Parathyroid adenoma (tissue), 2 donors: ENCODE results near the gene MCRIP2.
A peak's percentile ranks its signal among the peaks of the same experiment; 100 is the strongest.

Experiments
- H2AFZ ChIP-seq: fragments of 300-600 bp; sonication (generic); one replicate; pipeline ENCODE4 v1.7.0; 2017; ENCODE audit warnings: antibody characterized with exemption, mild to moderate bottlenecking
- H3K27ac ChIP-seq: fragments of 300-600 bp; sonication (generic); one replicate; pipeline ENCODE4 v1.7.0; 2017
- H3K27me3 ChIP-seq: fragments of 300-600 bp; sonication (generic); one replicate; pipeline ENCODE4 v1.7.0; 2017; ENCODE audit warnings: low read length; ENCODE audit not compliant: control insufficient read depth, insufficient read depth
- H3K36me3 ChIP-seq: fragments of 300-600 bp; sonication (generic); one replicate; pipeline ENCODE4 v1.7.0; 2017; ENCODE audit warnings: low read length; ENCODE audit not compliant: control insufficient read depth, insufficient read depth
- H3K4me1 ChIP-seq: fragments of 300-600 bp; sonication (generic); one replicate; pipeline ENCODE4 v1.7.0; 2017; ENCODE audit warnings: control low read depth
- H3K4me2 ChIP-seq: fragments of 300-600 bp; sonication (generic); one replicate; pipeline ENCODE4 v1.7.0; 2017; ENCODE audit warnings: low read length
- H3K4me3 ChIP-seq: fragments of 300-600 bp; sonication (generic); one replicate; pipeline ENCODE4 v1.7.0; 2017; ENCODE audit warnings: low read depth, low read length
- H3K79me2 ChIP-seq: fragments of 300-600 bp; sonication (generic); one replicate; pipeline ENCODE4 v1.7.0; 2017; ENCODE audit warnings: control low read depth
- H3K9ac ChIP-seq: fragments of 300-600 bp; sonication (generic); one replicate; pipeline ENCODE4 v1.7.0; 2017; ENCODE audit warnings: mild to moderate bottlenecking
- H3K9me3 ChIP-seq: fragments of 300-600 bp; sonication (generic); one replicate; pipeline ENCODE4 v1.7.0; 2017; ENCODE audit warnings: low read length; ENCODE audit not compliant: control insufficient read depth
- TF ChIP-seq, protein P1 (sequence below): fragments of 300-600 bp; sonication (generic); IDR thresholded peaks from one replicate; pipeline ENCODE4 v1.7.0; 2017; ENCODE audit warnings: antibody characterized with exemption, mild to moderate bottlenecking
- donor health status: primary hyperparathyroidism.

The MCRIP2 gene

DNA sequence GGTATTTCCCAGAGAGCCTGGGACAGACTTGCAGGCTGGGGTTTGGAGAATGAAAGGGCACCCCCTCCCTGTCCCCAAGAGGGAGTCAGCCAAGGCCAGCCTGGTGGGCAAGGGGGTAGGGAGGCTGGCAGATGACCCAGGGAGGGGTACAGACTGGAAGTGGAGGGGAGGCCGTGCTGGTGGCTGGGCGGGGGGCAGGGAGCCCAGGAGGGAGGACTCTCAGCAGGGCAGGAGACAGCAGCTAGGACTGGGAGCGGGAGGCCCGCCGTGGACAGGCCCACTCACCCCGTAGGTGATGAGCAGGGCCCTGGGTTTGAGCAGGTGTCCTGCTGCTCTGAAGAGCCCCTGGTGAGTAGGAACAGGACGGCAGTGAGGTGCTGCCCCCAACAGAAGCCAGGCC, 6.6 kb upstream of the MCRIP2 start:
- peak overlapping the region; percentile 100 for H3K4me3 ChIP-seq
- TF ChIP-seq, protein P1, sequence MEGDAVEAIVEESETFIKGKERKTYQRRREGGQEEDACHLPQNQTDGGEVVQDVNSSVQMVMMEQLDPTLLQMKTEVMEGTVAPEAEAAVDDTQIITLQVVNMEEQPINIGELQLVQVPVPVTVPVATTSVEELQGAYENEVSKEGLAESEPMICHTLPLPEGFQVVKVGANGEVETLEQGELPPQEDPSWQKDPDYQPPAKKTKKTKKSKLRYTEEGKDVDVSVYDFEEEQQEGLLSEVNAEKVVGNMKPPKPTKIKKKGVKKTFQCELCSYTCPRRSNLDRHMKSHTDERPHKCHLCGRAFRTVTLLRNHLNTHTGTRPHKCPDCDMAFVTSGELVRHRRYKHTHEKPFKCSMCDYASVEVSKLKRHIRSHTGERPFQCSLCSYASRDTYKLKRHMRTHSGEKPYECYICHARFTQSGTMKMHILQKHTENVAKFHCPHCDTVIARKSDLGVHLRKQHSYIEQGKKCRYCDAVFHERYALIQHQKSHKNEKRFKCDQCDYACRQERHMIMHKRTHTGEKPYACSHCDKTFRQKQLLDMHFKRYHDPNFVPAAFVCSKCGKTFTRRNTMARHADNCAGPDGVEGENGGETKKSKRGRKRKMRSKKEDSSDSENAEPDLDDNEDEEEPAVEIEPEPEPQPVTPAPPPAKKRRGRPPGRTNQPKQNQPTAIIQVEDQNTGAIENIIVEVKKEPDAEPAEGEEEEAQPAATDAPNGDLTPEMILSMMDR, result no peak
- H2AFZ ChIP-seq, result no peak overlapping the region
- peak overlapping the region; percentile 100 for H3K4me2 ChIP-seq
- H3K4me1 ChIP-seq, result peaks cover 2% of the 10 kb centered on the region
- no peak overlapping the region for H3K9ac ChIP-seq
- peaks cover 3% of the 10 kb centered on the region for H3K27me3 ChIP-seq
- no peaks in the 10 kb centered on the region for H3K36me3 ChIP-seq
- no peaks in the 10 kb centered on the region for H3K79me2 ChIP-seq
- no peaks in the 10 kb centered on the region for H3K9me3 ChIP-seq
- no peak overlapping the region for H3K27ac ChIP-seq

DNA sequence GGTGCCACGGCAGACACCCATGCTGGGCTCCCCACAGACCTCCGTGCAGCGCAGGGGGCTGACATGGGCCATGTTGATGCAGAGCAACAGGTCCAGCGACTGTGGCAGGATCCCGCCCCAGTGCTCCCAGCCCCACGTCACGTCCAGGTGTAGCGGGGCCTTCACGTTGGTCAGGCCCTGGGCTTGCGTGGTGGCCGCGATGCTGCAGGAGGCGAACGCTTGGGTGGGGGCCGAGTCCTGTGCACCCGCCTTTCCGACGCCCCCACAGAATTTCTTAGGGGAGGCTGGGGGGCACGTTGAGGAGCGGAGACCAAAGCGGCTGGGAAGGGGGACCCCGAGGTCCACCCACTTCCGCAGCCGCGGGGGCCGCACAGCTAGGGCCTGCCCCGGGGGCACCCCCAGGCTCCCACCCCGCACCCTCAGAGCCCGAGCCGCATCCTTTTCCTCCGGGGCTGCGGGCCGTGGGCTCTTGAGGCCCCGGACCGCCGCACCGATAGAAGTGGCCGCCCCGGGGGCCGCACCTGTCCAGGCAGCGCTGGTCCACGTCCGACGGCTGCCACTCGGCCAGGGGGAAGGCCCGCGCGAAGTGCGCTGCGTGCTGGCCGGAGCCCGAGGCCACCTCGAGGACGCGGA, 5.9 kb upstream of the MCRIP2 start:
- H3K9me3 ChIP-seq, result no peaks in the 10 kb centered on the region

DNA sequence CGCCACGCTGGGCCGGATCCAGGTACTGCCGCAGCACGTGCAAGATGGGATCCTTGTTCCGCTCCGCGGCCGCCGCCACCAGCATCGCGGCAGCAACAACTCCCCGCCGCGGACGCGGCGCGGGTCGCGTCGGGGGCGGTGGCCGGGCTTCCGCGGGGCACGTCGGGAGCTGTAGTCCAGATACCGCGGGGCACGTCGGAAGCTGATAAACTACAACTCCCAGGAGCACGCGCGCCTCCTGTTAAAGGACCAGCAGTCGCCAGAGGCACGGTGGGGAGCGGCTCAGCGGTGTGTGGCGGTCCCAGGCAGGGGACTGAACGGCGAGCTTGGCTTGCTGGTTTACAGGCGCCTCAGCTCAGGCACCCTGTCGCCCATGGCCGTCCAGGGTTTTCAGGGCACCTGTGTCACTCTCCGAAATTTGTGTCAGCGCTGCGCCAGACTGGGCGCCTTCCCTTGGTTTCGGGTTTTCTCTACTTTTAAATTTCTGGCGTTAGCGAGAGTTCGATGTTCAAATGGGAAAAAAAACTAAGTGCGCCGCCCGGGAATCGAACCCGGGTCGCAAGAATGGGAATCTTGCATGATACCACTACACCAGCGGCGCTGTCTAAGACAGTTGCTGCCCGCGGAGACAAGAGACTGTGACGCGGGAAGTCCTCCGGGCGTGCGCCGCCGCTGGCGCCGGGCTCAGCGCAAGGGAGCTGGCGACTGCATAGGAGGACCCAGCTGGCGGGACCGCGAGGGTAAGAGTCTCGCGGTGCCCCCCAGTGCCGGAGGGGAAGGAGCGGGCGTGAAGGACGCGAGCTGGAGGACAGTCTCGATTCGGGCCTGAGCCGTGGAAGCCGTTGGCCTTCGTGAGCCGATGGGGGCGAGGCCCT, 5.2 kb upstream of the MCRIP2 start, which contains the start of gene METTL26:
Gene METTL26, minus strand, starts transcription at position 100 of the 875 bp plus-strand sequence. Its CDS starts 15 bp downstream, at position 85.
- H3K9me3 ChIP-seq, result no peaks in the 10 kb centered on the region
- H3K27ac ChIP-seq, result peak within 1 kb of the TSS; percentile 91
- H3K36me3 ChIP-seq, result no peaks in the 10 kb centered on the region
- H3K27me3 ChIP-seq, result peaks cover 3% of the 10 kb centered on the region
- peak within 1 kb of the TSS; percentile 100 for H3K4me2 ChIP-seq
- peak within 1 kb of the TSS; percentile 100 for H3K4me3 ChIP-seq
- TF ChIP-seq, protein P1, result peak; percentile 6
- H2AFZ ChIP-seq, result peak within 1 kb of the TSS; percentile 94
- no peaks in the 10 kb centered on the region for H3K79me2 ChIP-seq
- H3K9ac ChIP-seq, result peak within 1 kb of the TSS; percentile 47
- peaks cover 2% of the 10 kb centered on the region for H3K4me1 ChIP-seq

More for the DNA sequence above, 5.9 kb upstream of the MCRIP2 start:
- no peaks in the 10 kb centered on the region for H3K36me3 ChIP-seq
- H3K4me1 ChIP-seq, result peaks cover 2% of the 10 kb centered on the region
- H3K27me3 ChIP-seq, result peaks cover 3% of the 10 kb centered on the region
- H3K4me3 ChIP-seq, result peak overlapping the region; percentile 100
- H3K27ac ChIP-seq, result peak overlapping the region; percentile 91
- peak overlapping the region; percentile 94 for H2AFZ ChIP-seq
- H3K4me2 ChIP-seq, result peak overlapping the region; percentile 100
- TF ChIP-seq, protein P1, result no peak
- peak overlapping the region; percentile 47 for H3K9ac ChIP-seq
- H3K79me2 ChIP-seq, result no peaks in the 10 kb centered on the region

DNA sequence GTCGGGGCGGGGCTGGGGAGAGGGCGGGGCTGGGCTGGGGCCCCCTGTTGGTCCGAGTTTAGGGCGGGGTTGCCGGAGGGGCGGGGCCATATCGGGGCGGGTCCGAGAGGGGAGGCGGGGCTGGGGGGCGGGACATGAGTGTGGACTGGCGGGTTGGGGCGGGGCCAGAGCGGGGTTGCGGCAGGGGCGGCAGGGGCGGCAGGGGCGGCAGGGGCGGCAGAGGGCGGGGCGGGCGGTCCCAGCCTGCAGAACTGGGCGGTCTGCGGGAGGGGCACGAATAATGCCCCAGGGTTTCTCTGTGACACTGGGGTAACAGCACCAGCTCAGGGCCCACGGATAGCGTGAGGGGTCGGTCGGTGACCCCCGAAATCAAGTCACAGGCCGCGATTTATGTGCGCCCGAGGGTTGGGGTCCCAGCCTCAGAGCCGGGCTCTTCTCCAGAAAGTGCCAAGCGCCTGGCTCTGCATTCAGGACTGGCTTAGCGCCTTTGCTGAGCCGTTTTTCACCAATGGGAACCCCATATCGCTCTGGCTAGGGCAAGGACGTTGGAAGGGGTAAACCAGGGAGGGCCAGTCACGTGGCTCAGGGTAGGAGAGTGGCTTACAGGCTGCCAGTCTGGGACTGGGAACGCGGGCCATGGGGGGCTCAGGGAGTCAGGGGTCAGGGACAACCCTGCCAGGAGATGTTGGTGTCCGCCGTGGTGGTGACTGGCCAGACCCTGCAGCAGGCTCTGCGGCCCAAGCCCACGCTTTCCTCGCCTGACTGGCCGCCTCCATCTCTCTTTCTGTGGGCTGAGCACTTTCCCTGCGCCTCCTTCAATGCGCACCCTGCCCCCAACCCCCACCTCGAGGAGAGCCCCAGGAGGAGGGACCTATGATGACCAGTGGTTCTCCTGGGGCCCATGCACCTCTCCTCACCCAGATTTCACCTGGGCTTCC, 4.3 kb upstream of the MCRIP2 start:
- TF ChIP-seq, protein P1, result no peak
- H3K27me3 ChIP-seq, result peaks cover 3% of the 10 kb centered on the region

More for the DNA sequence above, 4.3 kb upstream of the MCRIP2 start:
- Histone ChIP-seq H3K4me3 (peak overlapping the region; percentile 100), H3K27ac (peak overlapping the region; percentile 91), H3K4me1 (peaks cover 2% of the 10 kb centered on the region), H3K4me2 (peak overlapping the region; percentile 100), H3K79me2 (no peaks in the 10 kb centered on the region), H3K9ac (no peak overlapping the region), H3K9me3 (no peaks in the 10 kb centered on the region), H3K36me3 (no peaks in the 10 kb centered on the region), H2AFZ (peak overlapping the region; percentile 76)
